Measurements from ENCODE around the gene STK4. TPM values are rescaled to one million over a fixed set of nuclear protein-coding genes. Genes with fewer than 3 reads are reported as not detected.

The STK4 gene
- total RNA-seq, 1 experiment from 2014 or later: 74.7 TPM

- ChIA-PET POLR2A (no interaction called here), CTCF (interaction anchor here (1.0 kb wide), 1 partner anchor 14 kb away, joined by 3 read pairs; no protein-coding TSS in a partner anchor)
- no TSS peak for BruUV-seq (replicated peaks)
- H3K4me3 Mint-ChIP-seq (ENCODE audit: unreplicated experiment): no peak overlapping the region
- DNase-seq: no peak
- no peaks in the 10 kb centered on the region for H3K4me1 ChIP-seq
- H3K36me3 Mint-ChIP-seq (ENCODE audit: insufficient read depth, unreplicated experiment): peaks cover 68% of the 10 kb centered on the region
- H3K27ac Mint-ChIP-seq (ENCODE audit: unreplicated experiment): no peak overlapping the region
- no peak for TF ChIP-seq CTCF (IDR thresholded peaks at IDR 0.05; ENCODE audit: insufficient read depth in 1 of 2, low read depth in 1 of 2, low read length in 1 of 2, severe bottlenecking in 1 of 2, unreplicated experiment in 1 of 2)
- H3K9me3 ChIP-seq: no peaks in the 10 kb centered on the region
- H3K9me3 Mint-ChIP-seq (ENCODE audit: unreplicated experiment): no peaks in the 10 kb centered on the region
- no peak overlapping the region for H3K4me3 ChIP-seq (ENCODE audit: low read depth, low read length)
- no peaks in the 10 kb centered on the region for H3K27me3 Mint-ChIP-seq (ENCODE audit: insufficient read depth, unreplicated experiment)
- intact Hi-C loops (cut with micrococcal nuclease; ENCODE audit: unreplicated experiment): no loop called here
- no peaks in the 10 kb centered on the region for H3K4me1 Mint-ChIP-seq (ENCODE audit: low read depth, unreplicated experiment)
- H3K36me3 ChIP-seq (ENCODE audit: control insufficient read depth, insufficient read depth, low read length): peaks cover 8% of the 10 kb centered on the region
- no peaks in the 10 kb centered on the region for H3K27me3 ChIP-seq (replicated peaks; ENCODE audit: control insufficient read depth, insufficient read depth, low read length)
Observed at GRCh38 chr20:44997668-44998067, 31.4 kb downstream of the STK4 start.

- no peak overlapping the region for H3K27ac Mint-ChIP-seq (ENCODE audit: unreplicated experiment)
- CTCF ChIA-PET: no interaction called here
Observed at GRCh38 chr20:45008521-45009049, 42.3 kb downstream of the STK4 start.

GRCh38 chr20:45010399-45010828 lies 44.1 kb downstream of the STK4 start:
- intact Hi-C loops (cut with micrococcal nuclease; ENCODE audit: unreplicated experiment): no loop called here
- H3K27me3 Mint-ChIP-seq (ENCODE audit: insufficient read depth, unreplicated experiment): no peaks in the 10 kb centered on the region
- no peak overlapping the region for H3K27ac Mint-ChIP-seq (ENCODE audit: unreplicated experiment)
- H3K36me3 ChIP-seq (ENCODE audit: control insufficient read depth, insufficient read depth, low read length): no peaks in the 10 kb centered on the region; the same call in 1 of the 2 replicates
- no TSS peak for BruUV-seq (replicated peaks)
- peaks cover 33% of the 10 kb centered on the region for H3K4me1 Mint-ChIP-seq (ENCODE audit: low read depth, unreplicated experiment)
- ChIA-PET CTCF (interaction anchor here (0.9 to 3.4 kb wide), 14 partner anchors 10 to 283 kb away, joined by 3 to 50 read pairs (median 5); partner anchors contain the start of genes PABPC1L, TOMM34 and YWHAB), POLR2A (no interaction called here)
- no peaks in the 10 kb centered on the region for H3K9me3 ChIP-seq
- no peak for TF ChIP-seq CTCF (IDR thresholded peaks at IDR 0.05; ENCODE audit: insufficient read depth in 1 of 2, low read depth in 1 of 2, low read length in 1 of 2, severe bottlenecking in 1 of 2, unreplicated experiment in 1 of 2)
- H3K4me3 Mint-ChIP-seq (ENCODE audit: unreplicated experiment): no peak overlapping the region
- no peaks in the 10 kb centered on the region for H3K27me3 ChIP-seq (replicated peaks; ENCODE audit: control insufficient read depth, insufficient read depth, low read length)
- no peak overlapping the region for H3K4me3 ChIP-seq (ENCODE audit: low read depth, low read length)
- H3K36me3 Mint-ChIP-seq (ENCODE audit: insufficient read depth, unreplicated experiment): peaks cover 33% of the 10 kb centered on the region
- H3K4me1 ChIP-seq: peaks cover 37% of the 10 kb centered on the region
- no peaks in the 10 kb centered on the region for H3K9me3 Mint-ChIP-seq (ENCODE audit: unreplicated experiment)
- no peak for DNase-seq

More at GRCh38 chr20:45008521-45009049, 42.3 kb downstream of the STK4 start:
- BruUV-seq (replicated peaks): no TSS peak
- Histone ChIP-seq H3K4me3 (ENCODE audit: low read depth, low read length) (no peak overlapping the region), H3K9me3 (no peaks in the 10 kb centered on the region), H3K36me3 (ENCODE audit: control insufficient read depth, insufficient read depth, low read length) (no peaks in the 10 kb centered on the region; the same call in 1 of the 2 replicates), H3K27me3 (replicated peaks; ENCODE audit: control insufficient read depth, insufficient read depth, low read length) (no peaks in the 10 kb centered on the region), H3K4me1 (peaks cover 19% of the 10 kb centered on the region)
- no peak for DNase-seq
- H3K9me3 Mint-ChIP-seq (ENCODE audit: unreplicated experiment): no peaks in the 10 kb centered on the region
- intact Hi-C loops (cut with micrococcal nuclease; ENCODE audit: unreplicated experiment): no loop called here
- no peak for TF ChIP-seq CTCF (IDR thresholded peaks at IDR 0.05; ENCODE audit: insufficient read depth in 1 of 2, low read depth in 1 of 2, low read length in 1 of 2, severe bottlenecking in 1 of 2, unreplicated experiment in 1 of 2)
- H3K4me1 Mint-ChIP-seq (ENCODE audit: low read depth, unreplicated experiment): peaks cover 24% of the 10 kb centered on the region
- peaks cover 51% of the 10 kb centered on the region for H3K36me3 Mint-ChIP-seq (ENCODE audit: insufficient read depth, unreplicated experiment)
- POLR2A ChIA-PET: no interaction called here
- no peaks in the 10 kb centered on the region for H3K27me3 Mint-ChIP-seq (ENCODE audit: insufficient read depth, unreplicated experiment)
- H3K4me3 Mint-ChIP-seq (ENCODE audit: unreplicated experiment): no peak overlapping the region
